Gastrocnemius medialis (tissue), 4 donors: ENCODE results near the gene GNG7.

Experiments used
- CTCF ChIP-seq, 5 experiments: fragments of 450-650 bp in 3 of 5; fragments of 200-600 bp in 2 of 5; sonication (generic) in 2 of 5; IDR thresholded peaks in 4 of 5; conservative IDR thresholded peaks in 1 of 5; 1 replicate in 4 of 5; 2 replicates in 1 of 5; pipeline ENCODE4 v1.5.1; 2016 to 2019; ENCODE audit warnings: antibody characterized with exemption in 5 of 5, mild to moderate bottlenecking in 3 of 5, moderate library complexity in 3 of 5
- POLR2A ChIP-seq, 2 donors: fragments of 450-650 bp; IDR thresholded peaks; one replicate each; pipeline ENCODE4 v1.6.1; 2017; ENCODE audit warnings: antibody characterized with exemption in 2 of 2, mild to moderate bottlenecking in 2 of 2, moderate library complexity in 2 of 2

GRCh38 chr19:2714531-2715269, 12.2 kb upstream of the GNG7 start:
- TF ChIP-seq POLR2A (IDR thresholded peaks at IDR 0.05) (no peak), CTCF (IDR thresholded peaks at IDR 0.05 in 4 of 5, conservative IDR thresholded peaks at IDR 0.05 in 1 of 5) (no peak)
